Adipose tissue (tissue), 3 donors: Measurements from ENCODE around the gene OXTR. TPM values are rescaled to one million over a fixed set of nuclear protein-coding genes. Genes with fewer than 3 reads are reported as not detected.
"Not testable (repeated sequence)": the region's sequence is repeated elsewhere in the genome, so short reads cannot be mapped to it uniquely, and the experiment has no call there.

Experiments
- H3K27ac ChIP-seq: one replicate; pipeline ENCODE4 v1.5.1; 2013; ENCODE audit warnings: low read depth, low read length
- WGBS, 3 donors: extraction: QIAGEN DNeasy Blood & Tissue Kit; methylation state at CpG; one replicate each; pipeline ENCODE4 v1.1.7; 2013; 5-methylcytosine and 5-hydroxymethylcytosine counted together
- polyA plus RNA-seq, 3 donors: library from polyadenylated mRNA; stranded (reverse); fragments of 200-250 nt; gene quantifications; one replicate each; pipeline ENCODE4 v1.2.3, GENCODE V29; 2013
- donor health status: healthy with polysubstance abuse.
- donor health status: Bipolar disorder and iron deficiency.
- donor health status: healthy.

The OXTR gene
- polyA plus RNA-seq, 3 donors = 0.03 to 0.09 TPM; not detected in 1

GRCh38 chr3:8727605-8728512, 41.6 kb downstream of the OXTR start:
- H3K27ac ChIP-seq = no peak overlapping the region
- WGBS, 3 donors = 71 to 76% (median 75%) methylated on average over 9 of the region's 9 CpGs

- WGBS, 3 donors = 66 to 89% (median 84%) methylated on average over 3 of the region's 3 CpGs
- H3K27ac ChIP-seq = no peak overlapping the region
These were observed 45.2 kb downstream of the OXTR start for GRCh38 chr3:8724108-8724752.

GRCh38 chr3:8723612-8724011, 45.8 kb downstream of the OXTR start:
- H3K27ac ChIP-seq = no peak overlapping the region
- 64 to 71% (median 66%) methylated on average over 3 of the region's 3 CpGs for WGBS, 3 donors

GRCh38 chr3:8722808-8723207, 46.6 kb downstream of the OXTR start:
- no peak overlapping the region for H3K27ac ChIP-seq
- 71 to 79% (median 74%) methylated on average over 5 of the region's 5 CpGs for WGBS, 3 donors

- WGBS, 3 donors = 83 to 93% (median 90%) methylated on average over 8 to 12 of the region's 12 CpGs
- not testable (repeated sequence) for H3K27ac ChIP-seq
These were observed 53.7 kb downstream of the OXTR start for GRCh38 chr3:8715757-8716156.

- 74 to 79% (median 79%) methylated on average over 14 of the region's 14 CpGs for WGBS, 3 donors
- no peak overlapping the region for H3K27ac ChIP-seq
These were observed 55.3 kb downstream of the OXTR start for GRCh38 chr3:8713901-8714759.

GRCh38 chr3:8712908-8713255, 56.5 kb downstream of the OXTR start:
- 74 to 84% (median 81%) methylated on average over 2 of the region's 2 CpGs for WGBS, 3 donors
- H3K27ac ChIP-seq = no peak overlapping the region

- WGBS, 3 donors = 55 to 58% (median 57%) methylated on average over 9 of the region's 9 CpGs
- H3K27ac ChIP-seq = no peak overlapping the region
These were observed 57.1 kb downstream of the OXTR start for GRCh38 chr3:8712045-8712907.

- H3K27ac ChIP-seq = no peak overlapping the region
- 55 to 85% (median 68%) methylated on average over 8 of the region's 8 CpGs for WGBS, 3 donors
These were observed 59.5 kb downstream of the OXTR start for GRCh38 chr3:8709801-8710507.

- no peak overlapping the region for H3K27ac ChIP-seq
- 59 to 72% (median 67%) methylated on average over 5 of the region's 5 CpGs for WGBS, 3 donors
These were observed 60.1 kb downstream of the OXTR start for GRCh38 chr3:8709287-8709686.

- H3K27ac ChIP-seq = no peak overlapping the region
- 71 to 75% (median 75%) methylated on average over 3 of the region's 3 CpGs for WGBS, 3 donors
These were observed 63.8 kb downstream of the OXTR start for GRCh38 chr3:8705575-8705974.

- no peak overlapping the region for H3K27ac ChIP-seq
- 34 to 50% (median 35%) methylated on average over 3 of the region's 3 CpGs for WGBS, 3 donors
These were observed 66.9 kb downstream of the OXTR start for GRCh38 chr3:8702560-8702959.

Other genes with a start within 250 kb of the OXTR start
- gene SSUH2, start 124.8 kb downstream of the OXTR start, polyA plus RNA-seq = 1 to 10 TPM in 1 of 3 donors, under 1 TPM in 2; 0.10 to 1.9 (median 0.61) TPM
- 1 to 10 TPM in 1 of 3 donors, under 1 TPM in 2; 0.06 to 1.0 (median 0.13) TPM for gene CAV3, start 35.8 kb downstream of the OXTR start, polyA plus RNA-seq
- gene RAD18, start 193.9 kb upstream of the OXTR start, polyA plus RNA-seq = 1 to 10 TPM; 1.2 to 6.4 (median 2.0) TPM